Right kidney (tissue), 9 donors: ENCODE results near the gene ELAVL1.
"Not testable (repeated sequence)": the region's sequence is repeated elsewhere in the genome, so short reads cannot be mapped to it uniquely, and the experiment has no call there.

Experiments used
- DNase-seq: peaks from one replicate; pipeline ENCODE4 v3.0.0-alpha.2; 2016
- long read RNA-seq, 8 donors: transcript quantifications; one replicate each; lab custom pipeline, GENCODE V29; 2026

ELAVL1 gene
- long read RNA-seq, donor 1, full-length matches to known transcripts: 34 of 34 reads
- long read RNA-seq, donor 1, partial matches to known transcripts: 0 of 34 reads
- long read RNA-seq, donor 1, other reads (novel, unspliced or antisense): 0 of 34 reads
- long read RNA-seq, donor 2, full-length matches to known transcripts: 21 of 27 reads
- long read RNA-seq, donor 2, partial matches to known transcripts: 6 of 27 reads
- long read RNA-seq, donor 2, other reads (novel, unspliced or antisense): 0 of 27 reads
- long read RNA-seq, donor 3, full-length matches to known transcripts: 9 of 9 reads
- long read RNA-seq, donor 3, partial matches to known transcripts: 0 of 9 reads
- long read RNA-seq, donor 3, other reads (novel, unspliced or antisense): 0 of 9 reads
- long read RNA-seq, donor 4, full-length matches to known transcripts: 42 of 54 reads
- long read RNA-seq, donor 4, partial matches to known transcripts: 12 of 54 reads
- long read RNA-seq, donor 4, other reads (novel, unspliced or antisense): 0 of 54 reads
- long read RNA-seq, donor 5, full-length matches to known transcripts: 46 of 46 reads
- long read RNA-seq, donor 5, partial matches to known transcripts: 0 of 46 reads
- long read RNA-seq, donor 5, other reads (novel, unspliced or antisense): 0 of 46 reads
- long read RNA-seq, donor 6, full-length matches to known transcripts: 39 of 57 reads
- long read RNA-seq, donor 6, partial matches to known transcripts: 18 of 57 reads
- long read RNA-seq, donor 6, other reads (novel, unspliced or antisense): 0 of 57 reads
- long read RNA-seq, donor 7: 0 reads
- long read RNA-seq, donor 8, full-length matches to known transcripts: 35 of 35 reads
- long read RNA-seq, donor 8, partial matches to known transcripts: 0 of 35 reads
- long read RNA-seq, donor 8, other reads (novel, unspliced or antisense): 0 of 35 reads

GRCh38 chr19:8005534-8006256, at the start of gene ELAVL1:
TSS of gene ELAVL1 (minus strand) at chr19:8005641. CDS start at chr19:7991815, 13,826 bp downstream.
- peak; percentile 81 for DNase-seq

- no peak for DNase-seq
These were observed 48.7 kb upstream of the ELAVL1 start for GRCh38 chr19:8054169-8054568.

GRCh38 chr19:8052464-8052859, 47.0 kb upstream of the ELAVL1 start, which contains the start of gene CCL25:
TSS of gene CCL25 (plus strand) at chr19:8052760. CDS start at chr19:8053050, 290 bp downstream.
- DNase-seq: no peak

- DNase-seq: peak; percentile 68
These were observed 45.0 kb upstream of the ELAVL1 start for GRCh38 chr19:8050274-8051096.

GRCh38 chr19:8046569-8047165, 41.2 kb upstream of the ELAVL1 start:
- no peak for DNase-seq

GRCh38 chr19:8045872-8046568, 40.6 kb upstream of the ELAVL1 start:
- no peak for DNase-seq

GRCh38 chr19:8044018-8044417, 38.6 kb upstream of the ELAVL1 start:
- DNase-seq: no peak

- DNase-seq: no peak
These were observed 37.5 kb upstream of the ELAVL1 start for GRCh38 chr19:8042900-8043299.

- no peak for DNase-seq
These were observed 36.1 kb upstream of the ELAVL1 start for GRCh38 chr19:8041531-8041931.

GRCh38 chr19:8039231-8039630, 33.8 kb upstream of the ELAVL1 start:
- no peak for DNase-seq

GRCh38 chr19:8038815-8039214, 33.4 kb upstream of the ELAVL1 start:
- DNase-seq: no peak

- no peak for DNase-seq
These were observed 31.1 kb upstream of the ELAVL1 start for GRCh38 chr19:8036434-8037099.

GRCh38 chr19:8034178-8034525, 28.7 kb upstream of the ELAVL1 start:
- no peak for DNase-seq

GRCh38 chr19:8033287-8034177, 28.1 kb upstream of the ELAVL1 start:
- not testable (repeated sequence) for DNase-seq

- DNase-seq: no peak
These were observed 25.5 kb upstream of the ELAVL1 start for GRCh38 chr19:8030960-8031359.

- peak; percentile 45 for DNase-seq
These were observed 23.6 kb upstream of the ELAVL1 start for GRCh38 chr19:8028951-8029491.

GRCh38 chr19:8025316-8025715, 19.9 kb upstream of the ELAVL1 start:
- no peak for DNase-seq

- not testable (repeated sequence) for DNase-seq
These were observed 18.8 kb upstream of the ELAVL1 start for GRCh38 chr19:8024256-8024655.

GRCh38 chr19:8023371-8023770, 17.9 kb upstream of the ELAVL1 start:
- DNase-seq: no peak
